Measurements from ENCODE around the gene LRIG3. TPM values are rescaled to one million over a fixed set of nuclear protein-coding genes. Genes with fewer than 3 reads are reported as not detected.

Gene LRIG3
- total and polyA plus RNA-seq, 2 of the 4 experiments (the other 2 are of a cell fraction), result 26.4 to 71.2 TPM

GRCh38 chr12:58889557-58889956 is 30.7 kb downstream of the LRIG3 start:
- Histone ChIP-seq H3K9ac (ENCODE audit: low read depth, low read length) (no peak overlapping the region), H2AK5ac (ENCODE audit: low read depth, low read length) (no peak overlapping the region), H4K5ac (ENCODE audit: low read depth, low read length) (no peak overlapping the region), H2BK5ac (ENCODE audit: low read depth, low read length, poor library complexity, severe bottlenecking) (no peak overlapping the region), H3K27me3 (ENCODE audit: control insufficient read depth, insufficient read depth, low read length) (no peaks in the 10 kb centered on the region), H3K4me3 (ENCODE audit: insufficient read depth, low read depth, low read length) (no peak overlapping the region), H2BK120ac (ENCODE audit: low read depth, low read length) (no peak overlapping the region), H3K9me3 (ENCODE audit: control insufficient read depth, insufficient read depth, low read length) (no peaks in the 10 kb centered on the region), H3K79me1 (ENCODE audit: low read depth in 1 of 2, low read length in 2 of 2) (peaks cover 19 to 30% of the 10 kb centered on the region in 2 experiments; a peak in 3 of 4 replicates), H3K14ac (replicated peaks; ENCODE audit: low read depth, low read length) (no peak overlapping the region), H3K56ac (ENCODE audit: extremely low read depth, insufficient read depth, low read length) (no peak overlapping the region), H3K36me3 (ENCODE audit: control insufficient read depth, insufficient read depth, low read length) (peaks cover 31% of the 10 kb centered on the region), H3K27ac (ENCODE audit: insufficient read depth, low read length) (no peak overlapping the region), H3K9me1 (ENCODE audit: insufficient read depth, low read length) (peaks cover 2% of the 10 kb centered on the region; the same call in 1 of the 2 replicates), H3K4me1 (ENCODE audit: control insufficient read depth, insufficient read depth, low read length) (peaks cover 7% of the 10 kb centered on the region), H2AK9ac (replicated peaks; ENCODE audit: low read depth, low read length, poor library complexity) (no peak overlapping the region), H3K23ac (ENCODE audit: low read depth, low read length) (no peak overlapping the region), H2BK20ac (ENCODE audit: low read depth, low read length) (no peak overlapping the region), H2BK15ac (ENCODE audit: low read depth, low read length) (no peak overlapping the region), H4K91ac (ENCODE audit: insufficient read depth, low read depth, low read length) (no peak overlapping the region), H2AFZ (replicated peaks; ENCODE audit: low read length, poor library complexity) (no peak overlapping the region), H3K18ac (ENCODE audit: low read depth, low read length) (no peak overlapping the region), H3K4ac (ENCODE audit: low read depth, low read length) (no peak overlapping the region), H4K8ac (ENCODE audit: low read depth in 2 of 2, low read length in 2 of 2) (no peak overlapping the region), H3K4me2 (ENCODE audit: low read depth, low read length) (no peak overlapping the region), H4K20me1 (ENCODE audit: insufficient read depth, low read length) (peaks cover 31% of the 10 kb centered on the region)
- dilution Hi-C loops (cut with HindIII; ENCODE audit: low sequenced_read_pairs, unreplicated experiment), result no loop called here
- ATAC-seq (ENCODE audit: low read depth) (no peak), DNase-seq (no peak)
- ChIA-PET CTCF (interaction anchor here (0.6 kb wide), 1 partner anchor 201 kb away, joined by 3 read pairs; no protein-coding TSS in a partner anchor), POLR2A (ENCODE audit: unreplicated experiment) (no interaction called here)
- intact Hi-C loops (cut with micrococcal nuclease), result loop anchor here (10.0 kb wide), 1 partner anchor 475 kb away; no protein-coding TSS in a partner anchor
- in situ Hi-C loops (cut with MboI; ENCODE audit: low sequenced_read_pairs), result loop anchor here (10.0 to 25.0 kb wide), 2 partner anchors 345 to 902 kb away; no protein-coding TSS in a partner anchor
- TF ChIP-seq CTCF (conservative IDR thresholded peaks at IDR 0.05; ENCODE audit: low read depth, low read length), result no peak
- no peak for TF ChIP-seq RCOR1 (IDR thresholded peaks at IDR 0.05; ENCODE audit: insufficient replicate concordance, low read length)
- no peak for TF ChIP-seq FOS (IDR thresholded peaks at IDR 0.05; ENCODE audit: low read depth, low read length)
- no peak for TF ChIP-seq MAFK (IDR thresholded peaks at IDR 0.05; ENCODE audit: low read depth, low read length)
- TF ChIP-seq USF2 (IDR thresholded peaks at IDR 0.05; ENCODE audit: low read depth, low read length), result no peak
- no peak for TF ChIP-seq BHLHE40 (IDR thresholded peaks at IDR 0.05; ENCODE audit: low read depth, low read length)
- BruUV-seq (replicated peaks), result no TSS peak
- WGBS, 2 experiments (ENCODE audit: extremely low coverage in 2 of 2, insufficient read length in 1 of 2), result no CpG with 5 or more reads among the region's 6 CpGs
